Transverse colon (tissue), 4 donors: Measurements from ENCODE around the gene MED29.

ENCODE experiments used
- POLR2AphosphoS5 ChIP-seq, 3 donors: sonication (generic); formaldehyde crosslinking; IDR thresholded peaks; one replicate each; pipeline ENCODE4 v1.6.1; 2016; ENCODE audit warnings: antibody characterized with exemption in 3 of 3
- TF ChIP-seq, protein P1 (sequence below), 5 experiments: fragments of 200-600 bp in 3 of 5; fragments of 450-650 bp in 2 of 5; sonication (generic) in 3 of 5; IDR thresholded peaks; 1 replicate in 2 of 5; 2 replicates in 3 of 5; pipeline ENCODE4 v1.5.1; 2016 to 2017; ENCODE audit warnings: antibody characterized with exemption in 5 of 5, inconsistent platforms in 3 of 5, mild to moderate bottlenecking in 2 of 5, moderate library complexity in 1 of 5

DNA sequence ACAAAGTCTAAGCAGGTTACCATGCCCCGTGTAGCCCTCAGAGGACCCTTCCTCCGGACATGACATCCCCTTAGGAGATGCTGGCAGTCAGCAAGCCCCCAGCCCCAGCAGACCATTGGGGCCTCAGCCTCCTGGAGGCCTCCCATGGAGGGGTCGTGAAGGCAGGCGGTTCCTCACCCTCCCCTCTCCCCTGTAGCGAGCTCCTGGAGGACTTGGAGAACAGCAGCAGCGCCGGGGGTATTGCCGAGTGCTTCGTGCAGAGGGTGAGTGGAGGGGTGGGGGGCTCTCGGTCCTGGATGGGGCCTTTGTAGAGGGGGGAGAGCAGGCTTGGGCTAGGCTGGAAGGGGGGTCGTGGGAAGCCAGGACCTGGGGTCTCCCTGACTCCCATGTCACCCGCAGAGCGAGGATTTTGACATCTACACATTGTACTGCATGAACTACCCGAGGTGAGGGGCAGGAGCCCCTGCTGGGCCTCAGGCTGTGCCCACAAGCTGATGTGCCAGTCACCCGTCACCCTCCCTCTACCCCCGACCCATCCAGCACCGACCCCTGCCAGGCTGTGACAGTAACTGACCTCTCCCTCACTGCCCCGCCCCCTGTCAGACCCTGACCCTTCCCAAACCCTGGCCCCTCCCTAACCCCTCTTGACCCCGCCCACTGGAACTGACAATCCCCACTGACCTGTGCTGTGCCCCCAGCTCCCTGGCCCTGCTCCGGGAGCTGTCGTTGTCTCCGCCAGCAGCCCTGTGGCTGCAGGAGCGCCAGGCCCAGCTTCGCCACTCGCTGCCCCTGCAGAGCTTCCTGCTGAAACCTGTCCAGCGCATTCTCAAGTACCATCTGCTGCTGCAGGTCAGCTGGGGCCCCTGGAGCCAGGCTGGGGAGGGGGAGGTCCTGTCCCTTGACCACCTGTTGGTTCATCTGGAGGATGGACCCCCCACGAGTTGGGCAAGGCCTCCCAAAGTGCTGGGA lies 25.3 kb downstream of the MED29 start:
- TF ChIP-seq, protein P1, sequence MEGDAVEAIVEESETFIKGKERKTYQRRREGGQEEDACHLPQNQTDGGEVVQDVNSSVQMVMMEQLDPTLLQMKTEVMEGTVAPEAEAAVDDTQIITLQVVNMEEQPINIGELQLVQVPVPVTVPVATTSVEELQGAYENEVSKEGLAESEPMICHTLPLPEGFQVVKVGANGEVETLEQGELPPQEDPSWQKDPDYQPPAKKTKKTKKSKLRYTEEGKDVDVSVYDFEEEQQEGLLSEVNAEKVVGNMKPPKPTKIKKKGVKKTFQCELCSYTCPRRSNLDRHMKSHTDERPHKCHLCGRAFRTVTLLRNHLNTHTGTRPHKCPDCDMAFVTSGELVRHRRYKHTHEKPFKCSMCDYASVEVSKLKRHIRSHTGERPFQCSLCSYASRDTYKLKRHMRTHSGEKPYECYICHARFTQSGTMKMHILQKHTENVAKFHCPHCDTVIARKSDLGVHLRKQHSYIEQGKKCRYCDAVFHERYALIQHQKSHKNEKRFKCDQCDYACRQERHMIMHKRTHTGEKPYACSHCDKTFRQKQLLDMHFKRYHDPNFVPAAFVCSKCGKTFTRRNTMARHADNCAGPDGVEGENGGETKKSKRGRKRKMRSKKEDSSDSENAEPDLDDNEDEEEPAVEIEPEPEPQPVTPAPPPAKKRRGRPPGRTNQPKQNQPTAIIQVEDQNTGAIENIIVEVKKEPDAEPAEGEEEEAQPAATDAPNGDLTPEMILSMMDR (IDR thresholded peaks at IDR 0.05) = no peak
- TF ChIP-seq POLR2AphosphoS5 (IDR thresholded peaks at IDR 0.05) = peak in 2 of 3 donors; percentile 4 to 6
